ENCODE results near the gene CCBE1. TPM values are rescaled to one million over a fixed set of nuclear protein-coding genes. Genes with fewer than 3 reads are reported as not detected.

CCBE1 gene
- total RNA-seq, 1 donor from 2014 or later: 1.8 TPM

- DNase-seq (ENCODE audit: low spot score): no peak
These were observed 77.4 kb downstream of the CCBE1 start for GRCh38 chr18:59619816-59620215.

- DNase-seq (ENCODE audit: low spot score): no peak
These were observed 79.7 kb downstream of the CCBE1 start for GRCh38 chr18:59617468-59617932.

GRCh38 chr18:59616501-59616900 lies 80.7 kb downstream of the CCBE1 start:
- no peak for DNase-seq (ENCODE audit: low spot score)

GRCh38 chr18:59613903-59614302 lies 83.3 kb downstream of the CCBE1 start:
- no peak for DNase-seq (ENCODE audit: low spot score)

- DNase-seq (ENCODE audit: low spot score): no peak
These were observed 84.8 kb downstream of the CCBE1 start for GRCh38 chr18:59612381-59612780.

- no peak for DNase-seq (ENCODE audit: low spot score)
These were observed 86.6 kb downstream of the CCBE1 start for GRCh38 chr18:59610546-59611140.

- no peak for DNase-seq (ENCODE audit: low spot score)
These were observed 87.6 kb downstream of the CCBE1 start for GRCh38 chr18:59609654-59610053.

- DNase-seq (ENCODE audit: low spot score): no peak
These were observed 89.8 kb downstream of the CCBE1 start for GRCh38 chr18:59607471-59607870.

- no peak for DNase-seq (ENCODE audit: low spot score)
These were observed 90.2 kb downstream of the CCBE1 start for GRCh38 chr18:59607078-59607379.

- DNase-seq (ENCODE audit: low spot score): no peak
These were observed 90.8 kb downstream of the CCBE1 start for GRCh38 chr18:59606193-59607077.

- no peak for DNase-seq (ENCODE audit: low spot score)
These were observed 91.5 kb downstream of the CCBE1 start for GRCh38 chr18:59605633-59606192.

GRCh38 chr18:59604877-59605276 lies 92.3 kb downstream of the CCBE1 start:
- peak; percentile 48 for DNase-seq (ENCODE audit: low spot score)

GRCh38 chr18:59597049-59597448 lies 100.2 kb downstream of the CCBE1 start:
- DNase-seq (ENCODE audit: low spot score): no peak

GRCh38 chr18:59593291-59593717 lies 103.9 kb downstream of the CCBE1 start:
- DNase-seq (ENCODE audit: low spot score): no peak

GRCh38 chr18:59592624-59593023 lies 104.6 kb downstream of the CCBE1 start:
- no peak for DNase-seq (ENCODE audit: low spot score)

GRCh38 chr18:59582395-59582794 lies 114.8 kb downstream of the CCBE1 start:
- no peak for DNase-seq (ENCODE audit: low spot score)

- no peak for DNase-seq (ENCODE audit: low spot score)
These were observed 117.7 kb downstream of the CCBE1 start for GRCh38 chr18:59579509-59579908.

GRCh38 chr18:59577386-59577655 lies 119.9 kb downstream of the CCBE1 start:
- no peak for DNase-seq (ENCODE audit: low spot score)

GRCh38 chr18:59576541-59577385 lies 120.5 kb downstream of the CCBE1 start:
- no peak for DNase-seq (ENCODE audit: low spot score)

GRCh38 chr18:59575995-59576394 lies 121.2 kb downstream of the CCBE1 start:
- no peak for DNase-seq (ENCODE audit: low spot score)

- DNase-seq (ENCODE audit: low spot score): no peak
These were observed 123.3 kb downstream of the CCBE1 start for GRCh38 chr18:59573962-59574361.

- no peak for DNase-seq (ENCODE audit: low spot score)
These were observed 125.3 kb downstream of the CCBE1 start for GRCh38 chr18:59571902-59572301.
